WTC11 (cell line): ENCODE measurements around the gene MPV17L2. TPM values are rescaled to one million over a fixed set of nuclear protein-coding genes. Genes with fewer than 3 reads are reported as not detected.

Source experiments
- ATAC-seq: fragments of 200-7000 bp; cut with Tn5 transposase; 2 replicates; pipeline ENCODE4 v1.10.0; 2021; ENCODE audit warnings: mild to moderate bottlenecking, moderate library complexity
- CTCF ChIA-PET: fragments of 300-600 bp; sonication (Branson Sonifier 250); formaldehyde crosslinking; loops from one replicate; lab custom pipeline; 2021; ENCODE audit warnings: antibody characterized with exemption; lab: Charles Lee
- POLR2A ChIA-PET: fragments of 350-600 bp; sonication (Branson Sonifier 250); formaldehyde crosslinking; loops from one replicate; lab custom pipeline; 2021; ENCODE audit warnings: antibody characterized with exemption; lab: Charles Lee
- DNase-seq: peaks from one replicate; pipeline ENCODE4 v3.0.0; 2021; ENCODE audit warnings: low spot score
- H3K27ac Mint-ChIP-seq: 2 replicates; pipeline ENCODE4 v1.8.0; 2021; ENCODE audit warnings: mixed read lengths
- H3K27me3 Mint-ChIP-seq: 2 replicates; pipeline ENCODE4 v1.8.0; 2021; ENCODE audit warnings: low read depth, mild to moderate bottlenecking, moderate library complexity, mixed read lengths
- H3K36me3 Mint-ChIP-seq: 2 replicates; pipeline ENCODE4 v1.8.0; 2021; ENCODE audit warnings: mixed read lengths
- H3K4me1 Mint-ChIP-seq: 2 replicates; pipeline ENCODE4 v1.8.0; 2022; ENCODE audit warnings: mixed read lengths
- H3K4me3 Mint-ChIP-seq: 2 replicates; pipeline ENCODE4 v1.8.0; 2021; ENCODE audit warnings: mild to moderate bottlenecking, moderate library complexity, mixed read lengths
- H3K9me3 Mint-ChIP-seq: 2 replicates; pipeline ENCODE4 v1.8.0; 2021; ENCODE audit warnings: mixed read lengths
- FOXP1 ChIP-seq: sonication (generic); formaldehyde crosslinking; IDR thresholded peaks from 2 replicates; pipeline ENCODE4 v1.8.0; 2022; ENCODE audit warnings: missing genetic modification reagents, mild to moderate bottlenecking, moderate library complexity, borderline replicate concordance
- GABPB1 ChIP-seq: sonication (generic); formaldehyde crosslinking; IDR thresholded peaks from 2 replicates; pipeline ENCODE4 v1.8.1; 2023; ENCODE audit warnings: mild to moderate bottlenecking, missing genetic modification reagents
- GTF2I ChIP-seq: fragments of 250-450 bp; sonication (Bioruptor Pico); conservative IDR thresholded peaks from 2 replicates; pipeline ENCODE4 v1.4.0; 2021; ENCODE audit warnings: mild to moderate bottlenecking
- IRF2 ChIP-seq: sonication (generic); formaldehyde crosslinking; IDR thresholded peaks from 2 replicates; pipeline ENCODE4 v1.8.0; 2022; ENCODE audit warnings: low read depth, missing genetic modification reagents, borderline replicate concordance
- NFE2L1 ChIP-seq: sonication (generic); formaldehyde crosslinking; IDR thresholded peaks from 2 replicates; pipeline ENCODE4 v1.8.1; 2023; ENCODE audit warnings: missing genetic modification reagents
- RORB ChIP-seq: fragments of 250-450 bp; sonication (Bioruptor Pico); IDR thresholded peaks from 2 replicates; pipeline ENCODE4 v1.9.0; 2021; ENCODE audit warnings: mild to moderate bottlenecking
- SMAD4 ChIP-seq: sonication (generic); formaldehyde crosslinking; IDR thresholded peaks from 2 replicates; pipeline ENCODE4 v1.8.0; 2022; ENCODE audit warnings: mild to moderate bottlenecking, missing genetic modification reagents
- SP1 ChIP-seq: sonication (generic); formaldehyde crosslinking; conservative IDR thresholded peaks from 2 replicates; pipeline ENCODE4 v1.8.1; 2022; ENCODE audit warnings: missing genetic modification reagents
- ZNF263 ChIP-seq: sonication (generic); formaldehyde crosslinking; IDR thresholded peaks from 2 replicates; pipeline ENCODE4 v1.8.1; 2022; ENCODE audit warnings: low read depth, mild to moderate bottlenecking, moderate library complexity, missing genetic modification reagents
- ZNF423 ChIP-seq: fragments of 250-450 bp; sonication (Bioruptor Pico); IDR thresholded peaks from 2 replicates; pipeline ENCODE4 v2.1.2; 2022; ENCODE audit warnings: mild to moderate bottlenecking, moderate library complexity
- total RNA-seq: library from RNA; stranded (reverse); gene quantifications from 3 replicates; pipeline ENCODE4 v1.2.3, GENCODE V29; 2021
- TF ChIP-seq, protein P1 (sequence below): sonication (generic); formaldehyde crosslinking; IDR thresholded peaks from 2 replicates; pipeline ENCODE4 v1.8.1; 2022; ENCODE audit warnings: mild to moderate bottlenecking, missing genetic modification reagents, moderate library complexity, borderline replicate concordance
- TF ChIP-seq, protein P2 (sequence below): sonication (generic); formaldehyde crosslinking; IDR thresholded peaks from 2 replicates; pipeline ENCODE4 v1.8.0; 2022; ENCODE audit warnings: mild to moderate bottlenecking, missing genetic modification reagents
- TF ChIP-seq, protein P3 (sequence below): sonication (generic); formaldehyde crosslinking; IDR thresholded peaks from 2 replicates; pipeline ENCODE4 v1.8.1; 2022; ENCODE audit warnings: missing genetic modification reagents, borderline replicate concordance
- TF ChIP-seq, protein P4 (sequence below): sonication (generic); formaldehyde crosslinking; IDR thresholded peaks from 2 replicates; pipeline ENCODE4 v1.8.0; 2023; ENCODE audit warnings: missing genetic modification reagents, mild to moderate bottlenecking, borderline replicate concordance
- TF ChIP-seq, protein P5 (sequence below): sonication (generic); formaldehyde crosslinking; IDR thresholded peaks from 2 replicates; pipeline ENCODE4 v1.8.1; 2023; ENCODE audit warnings: mild to moderate bottlenecking, missing genetic modification reagents, moderate library complexity
- TF ChIP-seq, protein P6 (sequence below): sonication (generic); formaldehyde crosslinking; IDR thresholded peaks from 2 replicates; pipeline ENCODE4 v1.8.0; 2022; ENCODE audit warnings: missing genetic modification reagents
- TF ChIP-seq, protein P7 (sequence below): fragments of 200-600 bp; IDR thresholded peaks from 2 replicates; pipeline ENCODE4 v1.8.0; 2022; ENCODE audit warnings: antibody characterized with exemption
- TF ChIP-seq, protein P8 (sequence below): sonication (generic); formaldehyde crosslinking; IDR thresholded peaks from 2 replicates; pipeline ENCODE4 v1.8.0; 2023; ENCODE audit warnings: missing genetic modification reagents

MPV17L2 gene
- total RNA-seq, 1 experiment from 2014 or later, result 29.8 TPM

DNA sequence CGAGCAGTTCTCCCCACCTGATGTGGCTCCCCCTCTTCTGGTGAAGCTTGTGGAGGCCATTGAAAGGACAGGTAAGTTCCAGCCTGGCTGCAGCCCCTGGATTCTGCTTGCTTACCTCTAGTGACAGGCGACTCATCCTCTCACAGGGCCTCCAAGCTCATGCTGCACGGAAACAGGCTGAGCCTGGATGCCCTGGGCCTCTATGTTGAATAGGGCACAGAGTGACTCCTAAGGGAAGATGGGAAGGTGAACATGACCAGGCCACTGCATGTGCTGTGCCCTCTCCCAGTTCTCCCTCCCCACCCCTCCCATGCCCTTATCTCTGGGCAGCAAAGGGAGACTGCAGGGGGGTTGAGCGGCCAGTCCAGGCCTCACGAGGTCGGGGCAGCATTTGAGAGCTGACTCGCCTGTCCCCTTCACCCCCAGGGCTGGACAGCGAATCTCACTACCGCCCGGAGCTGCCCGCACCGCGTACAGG lies 32.5 kb upstream of the MPV17L2 start:
- TF ChIP-seq, protein P1, sequence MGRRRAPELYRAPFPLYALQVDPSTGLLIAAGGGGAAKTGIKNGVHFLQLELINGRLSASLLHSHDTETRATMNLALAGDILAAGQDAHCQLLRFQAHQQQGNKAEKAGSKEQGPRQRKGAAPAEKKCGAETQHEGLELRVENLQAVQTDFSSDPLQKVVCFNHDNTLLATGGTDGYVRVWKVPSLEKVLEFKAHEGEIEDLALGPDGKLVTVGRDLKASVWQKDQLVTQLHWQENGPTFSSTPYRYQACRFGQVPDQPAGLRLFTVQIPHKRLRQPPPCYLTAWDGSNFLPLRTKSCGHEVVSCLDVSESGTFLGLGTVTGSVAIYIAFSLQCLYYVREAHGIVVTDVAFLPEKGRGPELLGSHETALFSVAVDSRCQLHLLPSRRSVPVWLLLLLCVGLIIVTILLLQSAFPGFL (CRISPR knock-in tag), result no peak
- TF ChIP-seq FOXP1 (CRISPR knock-in tag) (peak; percentile 7; the same call in 1 of the 2 replicates), SMAD4 (CRISPR knock-in tag) (no peak)
- TF ChIP-seq, protein P2, sequence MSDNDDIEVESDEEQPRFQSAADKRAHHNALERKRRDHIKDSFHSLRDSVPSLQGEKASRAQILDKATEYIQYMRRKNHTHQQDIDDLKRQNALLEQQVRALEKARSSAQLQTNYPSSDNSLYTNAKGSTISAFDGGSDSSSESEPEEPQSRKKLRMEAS, result 0 out of 2 replicates have a peak, but pooled peaks have one; percentile 17
- Mint-ChIP-seq H3K27me3 (no peaks in the 10 kb centered on the region), H3K4me1 (peaks cover 15% of the 10 kb centered on the region), H3K36me3 (peaks cover 22% of the 10 kb centered on the region), H3K9me3 (no peaks in the 10 kb centered on the region), H3K27ac (peak overlapping the region; percentile 49; the same call in 1 of the 2 replicates), H3K4me3 (peak overlapping the region; percentile 35)
- ChIA-PET POLR2A (interaction anchor here (0.8 kb wide), 1 partner anchor 43 kb away, joined by 3 read pairs; the partner anchor contains the start of gene RAB3A), CTCF (interaction anchor here (0.8 to 2.4 kb wide), 20 partner anchors 9 to 228 kb away, joined by 3 to 40 read pairs (median 7); partner anchors contain the start of genes IFI30, MPV17L2 and PIK3R2)
- no peak for DNase-seq
- no peak for ATAC-seq

DNA sequence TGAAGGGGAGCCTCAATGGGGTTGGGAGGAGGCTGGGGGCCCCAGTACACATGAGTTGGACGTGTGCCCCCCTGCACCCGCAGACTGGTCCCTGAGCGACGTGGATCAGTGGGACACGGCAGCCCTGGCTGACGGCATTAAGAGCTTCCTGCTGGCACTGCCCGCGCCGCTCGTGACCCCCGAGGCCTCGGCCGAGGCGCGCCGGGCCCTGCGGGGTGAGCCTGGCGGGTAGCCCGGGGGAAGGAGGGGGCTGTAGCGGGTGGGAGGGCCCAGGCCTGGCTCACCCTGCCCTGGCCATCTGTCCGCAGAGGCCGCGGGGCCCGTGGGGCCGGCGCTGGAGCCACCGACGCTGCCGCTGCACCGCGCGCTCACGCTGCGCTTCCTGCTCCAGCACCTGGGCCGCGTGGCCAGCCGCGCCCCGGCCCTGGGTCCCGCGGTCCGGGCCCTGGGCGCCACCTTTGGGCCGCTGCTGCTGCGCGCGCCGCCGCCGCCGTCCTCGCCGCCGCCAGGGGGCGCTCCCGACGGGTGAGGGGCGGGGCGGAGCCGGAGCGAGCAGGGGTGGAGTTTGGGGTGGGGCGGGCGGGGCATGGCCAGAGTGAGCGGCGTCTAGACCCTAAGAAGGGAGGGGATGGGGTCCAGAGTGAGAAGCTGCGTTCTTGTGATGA lies 31.9 kb upstream of the MPV17L2 start:
- H3K27ac Mint-ChIP-seq, result no peak overlapping the region
- H3K9me3 Mint-ChIP-seq, result no peaks in the 10 kb centered on the region
- no peaks in the 10 kb centered on the region for H3K27me3 Mint-ChIP-seq
- POLR2A ChIA-PET, result interaction anchor here (0.6 kb wide), 1 partner anchor 120 kb away, joined by 4 read pairs; the partner anchor contains the start of gene JUND
- H3K36me3 Mint-ChIP-seq, result peaks cover 27% of the 10 kb centered on the region
- peak; percentile 84 for ATAC-seq
- DNase-seq, result peak; percentile 77
- peaks cover 15% of the 10 kb centered on the region for H3K4me1 Mint-ChIP-seq
- CTCF ChIA-PET, result interaction anchor here (0.5 to 2.4 kb wide), 46 partner anchors 9 to 227 kb away, joined by 3 to 40 read pairs (median 4); partner anchors contain the start of genes IFI30, IQCN, MAST3 and MPV17L2
- peak overlapping the region; percentile 42 for H3K4me3 Mint-ChIP-seq
- TF ChIP-seq RORB (CRISPR knock-in tag) (no peak), SP1 (CRISPR knock-in tag) (peak; percentile 90), ZNF423 (CRISPR knock-in tag) (peak; percentile 44; the same call in 1 of the 2 replicates), SMAD4 (CRISPR knock-in tag) (no peak), ZNF263 (CRISPR knock-in tag) (no peak), IRF2 (CRISPR knock-in tag) (no peak), NFE2L1 (CRISPR knock-in tag) (no peak), GTF2I (CRISPR knock-in tag) (no peak), GABPB1 (CRISPR knock-in tag) (no peak)
- TF ChIP-seq, protein P3, sequence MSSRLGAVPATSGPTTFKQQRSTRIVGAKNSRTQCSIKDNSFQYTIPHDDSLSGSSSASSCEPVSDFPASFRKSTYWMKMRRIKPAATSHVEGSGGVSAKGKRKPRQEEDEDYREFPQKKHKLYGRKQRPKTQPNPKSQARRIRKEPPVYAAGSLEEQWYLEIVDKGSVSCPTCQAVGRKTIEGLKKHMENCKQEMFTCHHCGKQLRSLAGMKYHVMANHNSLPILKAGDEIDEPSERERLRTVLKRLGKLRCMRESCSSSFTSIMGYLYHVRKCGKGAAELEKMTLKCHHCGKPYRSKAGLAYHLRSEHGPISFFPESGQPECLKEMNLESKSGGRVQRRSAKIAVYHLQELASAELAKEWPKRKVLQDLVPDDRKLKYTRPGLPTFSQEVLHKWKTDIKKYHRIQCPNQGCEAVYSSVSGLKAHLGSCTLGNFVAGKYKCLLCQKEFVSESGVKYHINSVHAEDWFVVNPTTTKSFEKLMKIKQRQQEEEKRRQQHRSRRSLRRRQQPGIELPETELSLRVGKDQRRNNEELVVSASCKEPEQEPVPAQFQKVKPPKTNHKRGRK (CRISPR knock-in tag), result no peak
- TF ChIP-seq, protein P4, sequence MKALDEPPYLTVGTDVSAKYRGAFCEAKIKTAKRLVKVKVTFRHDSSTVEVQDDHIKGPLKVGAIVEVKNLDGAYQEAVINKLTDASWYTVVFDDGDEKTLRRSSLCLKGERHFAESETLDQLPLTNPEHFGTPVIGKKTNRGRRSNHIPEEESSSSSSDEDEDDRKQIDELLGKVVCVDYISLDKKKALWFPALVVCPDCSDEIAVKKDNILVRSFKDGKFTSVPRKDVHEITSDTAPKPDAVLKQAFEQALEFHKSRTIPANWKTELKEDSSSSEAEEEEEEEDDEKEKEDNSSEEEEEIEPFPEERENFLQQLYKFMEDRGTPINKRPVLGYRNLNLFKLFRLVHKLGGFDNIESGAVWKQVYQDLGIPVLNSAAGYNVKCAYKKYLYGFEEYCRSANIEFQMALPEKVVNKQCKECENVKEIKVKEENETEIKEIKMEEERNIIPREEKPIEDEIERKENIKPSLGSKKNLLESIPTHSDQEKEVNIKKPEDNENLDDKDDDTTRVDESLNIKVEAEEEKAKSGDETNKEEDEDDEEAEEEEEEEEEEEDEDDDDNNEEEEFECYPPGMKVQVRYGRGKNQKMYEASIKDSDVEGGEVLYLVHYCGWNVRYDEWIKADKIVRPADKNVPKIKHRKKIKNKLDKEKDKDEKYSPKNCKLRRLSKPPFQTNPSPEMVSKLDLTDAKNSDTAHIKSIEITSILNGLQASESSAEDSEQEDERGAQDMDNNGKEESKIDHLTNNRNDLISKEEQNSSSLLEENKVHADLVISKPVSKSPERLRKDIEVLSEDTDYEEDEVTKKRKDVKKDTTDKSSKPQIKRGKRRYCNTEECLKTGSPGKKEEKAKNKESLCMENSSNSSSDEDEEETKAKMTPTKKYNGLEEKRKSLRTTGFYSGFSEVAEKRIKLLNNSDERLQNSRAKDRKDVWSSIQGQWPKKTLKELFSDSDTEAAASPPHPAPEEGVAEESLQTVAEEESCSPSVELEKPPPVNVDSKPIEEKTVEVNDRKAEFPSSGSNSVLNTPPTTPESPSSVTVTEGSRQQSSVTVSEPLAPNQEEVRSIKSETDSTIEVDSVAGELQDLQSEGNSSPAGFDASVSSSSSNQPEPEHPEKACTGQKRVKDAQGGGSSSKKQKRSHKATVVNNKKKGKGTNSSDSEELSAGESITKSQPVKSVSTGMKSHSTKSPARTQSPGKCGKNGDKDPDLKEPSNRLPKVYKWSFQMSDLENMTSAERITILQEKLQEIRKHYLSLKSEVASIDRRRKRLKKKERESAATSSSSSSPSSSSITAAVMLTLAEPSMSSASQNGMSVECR, result no peak
- TF ChIP-seq, protein P5, sequence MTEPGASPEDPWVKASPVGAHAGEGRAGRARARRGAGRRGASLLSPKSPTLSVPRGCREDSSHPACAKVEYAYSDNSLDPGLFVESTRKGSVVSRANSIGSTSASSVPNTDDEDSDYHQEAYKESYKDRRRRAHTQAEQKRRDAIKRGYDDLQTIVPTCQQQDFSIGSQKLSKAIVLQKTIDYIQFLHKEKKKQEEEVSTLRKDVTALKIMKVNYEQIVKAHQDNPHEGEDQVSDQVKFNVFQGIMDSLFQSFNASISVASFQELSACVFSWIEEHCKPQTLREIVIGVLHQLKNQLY (CRISPR knock-in tag), result no peak
- TF ChIP-seq, protein P6, sequence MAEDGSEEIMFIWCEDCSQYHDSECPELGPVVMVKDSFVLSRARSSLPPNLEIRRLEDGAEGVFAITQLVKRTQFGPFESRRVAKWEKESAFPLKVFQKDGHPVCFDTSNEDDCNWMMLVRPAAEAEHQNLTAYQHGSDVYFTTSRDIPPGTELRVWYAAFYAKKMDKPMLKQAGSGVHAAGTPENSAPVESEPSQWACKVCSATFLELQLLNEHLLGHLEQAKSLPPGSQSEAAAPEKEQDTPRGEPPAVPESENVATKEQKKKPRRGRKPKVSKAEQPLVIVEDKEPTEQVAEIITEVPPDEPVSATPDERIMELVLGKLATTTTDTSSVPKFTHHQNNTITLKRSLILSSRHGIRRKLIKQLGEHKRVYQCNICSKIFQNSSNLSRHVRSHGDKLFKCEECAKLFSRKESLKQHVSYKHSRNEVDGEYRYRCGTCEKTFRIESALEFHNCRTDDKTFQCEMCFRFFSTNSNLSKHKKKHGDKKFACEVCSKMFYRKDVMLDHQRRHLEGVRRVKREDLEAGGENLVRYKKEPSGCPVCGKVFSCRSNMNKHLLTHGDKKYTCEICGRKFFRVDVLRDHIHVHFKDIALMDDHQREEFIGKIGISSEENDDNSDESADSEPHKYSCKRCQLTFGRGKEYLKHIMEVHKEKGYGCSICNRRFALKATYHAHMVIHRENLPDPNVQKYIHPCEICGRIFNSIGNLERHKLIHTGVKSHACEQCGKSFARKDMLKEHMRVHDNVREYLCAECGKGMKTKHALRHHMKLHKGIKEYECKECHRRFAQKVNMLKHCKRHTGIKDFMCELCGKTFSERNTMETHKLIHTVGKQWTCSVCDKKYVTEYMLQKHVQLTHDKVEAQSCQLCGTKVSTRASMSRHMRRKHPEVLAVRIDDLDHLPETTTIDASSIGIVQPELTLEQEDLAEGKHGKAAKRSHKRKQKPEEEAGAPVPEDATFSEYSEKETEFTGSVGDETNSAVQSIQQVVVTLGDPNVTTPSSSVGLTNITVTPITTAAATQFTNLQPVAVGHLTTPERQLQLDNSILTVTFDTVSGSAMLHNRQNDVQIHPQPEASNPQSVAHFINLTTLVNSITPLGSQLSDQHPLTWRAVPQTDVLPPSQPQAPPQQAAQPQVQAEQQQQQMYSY, result 0 out of 2 replicates have a peak, but pooled peaks have one; percentile 1
- TF ChIP-seq, protein P7, sequence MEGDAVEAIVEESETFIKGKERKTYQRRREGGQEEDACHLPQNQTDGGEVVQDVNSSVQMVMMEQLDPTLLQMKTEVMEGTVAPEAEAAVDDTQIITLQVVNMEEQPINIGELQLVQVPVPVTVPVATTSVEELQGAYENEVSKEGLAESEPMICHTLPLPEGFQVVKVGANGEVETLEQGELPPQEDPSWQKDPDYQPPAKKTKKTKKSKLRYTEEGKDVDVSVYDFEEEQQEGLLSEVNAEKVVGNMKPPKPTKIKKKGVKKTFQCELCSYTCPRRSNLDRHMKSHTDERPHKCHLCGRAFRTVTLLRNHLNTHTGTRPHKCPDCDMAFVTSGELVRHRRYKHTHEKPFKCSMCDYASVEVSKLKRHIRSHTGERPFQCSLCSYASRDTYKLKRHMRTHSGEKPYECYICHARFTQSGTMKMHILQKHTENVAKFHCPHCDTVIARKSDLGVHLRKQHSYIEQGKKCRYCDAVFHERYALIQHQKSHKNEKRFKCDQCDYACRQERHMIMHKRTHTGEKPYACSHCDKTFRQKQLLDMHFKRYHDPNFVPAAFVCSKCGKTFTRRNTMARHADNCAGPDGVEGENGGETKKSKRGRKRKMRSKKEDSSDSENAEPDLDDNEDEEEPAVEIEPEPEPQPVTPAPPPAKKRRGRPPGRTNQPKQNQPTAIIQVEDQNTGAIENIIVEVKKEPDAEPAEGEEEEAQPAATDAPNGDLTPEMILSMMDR, result peak; percentile 64; the same call in 1 of the 2 replicates
- TF ChIP-seq, protein P8, sequence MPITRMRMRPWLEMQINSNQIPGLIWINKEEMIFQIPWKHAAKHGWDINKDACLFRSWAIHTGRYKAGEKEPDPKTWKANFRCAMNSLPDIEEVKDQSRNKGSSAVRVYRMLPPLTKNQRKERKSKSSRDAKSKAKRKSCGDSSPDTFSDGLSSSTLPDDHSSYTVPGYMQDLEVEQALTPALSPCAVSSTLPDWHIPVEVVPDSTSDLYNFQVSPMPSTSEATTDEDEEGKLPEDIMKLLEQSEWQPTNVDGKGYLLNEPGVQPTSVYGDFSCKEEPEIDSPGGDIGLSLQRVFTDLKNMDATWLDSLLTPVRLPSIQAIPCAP, result no peak
